T-helper 1 cell treated with Interleukin-12 subunit alpha and Interleukin-12 subunit beta and Interleukin-4 antibody, amounts not matched to agents 30 ng/mL and 1 ng/mL, for 36 hours (primary cell): ENCODE results near the gene EFNA4. TPM values are rescaled to one million over a fixed set of nuclear protein-coding genes. Genes with fewer than 3 reads are reported as not detected.

Experiments
- intact Hi-C: fragments of 100-400 bp; cut with micrococcal nuclease; formaldehyde crosslinking; loops from one replicate; pipeline ENCODE4 v1.15.1; 2024
- total RNA-seq: library from RNA; stranded (reverse); gene quantifications from 2 replicates; pipeline ENCODE4 v1.2.3, GENCODE V29; 2022

Gene EFNA4
- total RNA-seq, 1 donor from 2014 or later: 6.6 TPM

DNA sequence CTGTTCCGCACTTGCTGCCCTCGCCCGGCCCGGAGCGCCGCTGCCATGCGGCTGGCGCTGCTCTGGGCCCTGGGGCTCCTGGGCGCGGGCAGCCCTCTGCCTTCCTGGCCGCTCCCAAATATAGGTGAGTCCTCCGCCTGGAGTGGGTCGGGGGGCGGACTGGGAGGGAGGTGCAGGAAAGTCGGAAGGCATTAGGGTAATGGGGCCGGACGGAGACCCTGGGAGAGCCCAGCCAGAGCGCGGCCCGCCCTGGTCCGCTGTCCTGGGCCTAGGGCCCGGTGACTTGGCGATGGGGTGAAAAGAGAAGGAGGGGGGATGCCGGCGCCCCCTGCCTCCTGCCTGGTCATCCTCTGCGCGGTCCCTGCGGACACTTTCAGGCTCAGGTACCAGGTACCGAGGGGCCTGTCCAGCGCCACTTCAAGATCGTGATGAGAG, 12.2 kb upstream of the EFNA4 start:
- intact Hi-C loops: loop anchor here (1.0 to 2.0 kb wide), 6 partner anchors 10 to 492 kb away; partner anchors contain the start of genes FLAD1 and ZBTB7B

DNA sequence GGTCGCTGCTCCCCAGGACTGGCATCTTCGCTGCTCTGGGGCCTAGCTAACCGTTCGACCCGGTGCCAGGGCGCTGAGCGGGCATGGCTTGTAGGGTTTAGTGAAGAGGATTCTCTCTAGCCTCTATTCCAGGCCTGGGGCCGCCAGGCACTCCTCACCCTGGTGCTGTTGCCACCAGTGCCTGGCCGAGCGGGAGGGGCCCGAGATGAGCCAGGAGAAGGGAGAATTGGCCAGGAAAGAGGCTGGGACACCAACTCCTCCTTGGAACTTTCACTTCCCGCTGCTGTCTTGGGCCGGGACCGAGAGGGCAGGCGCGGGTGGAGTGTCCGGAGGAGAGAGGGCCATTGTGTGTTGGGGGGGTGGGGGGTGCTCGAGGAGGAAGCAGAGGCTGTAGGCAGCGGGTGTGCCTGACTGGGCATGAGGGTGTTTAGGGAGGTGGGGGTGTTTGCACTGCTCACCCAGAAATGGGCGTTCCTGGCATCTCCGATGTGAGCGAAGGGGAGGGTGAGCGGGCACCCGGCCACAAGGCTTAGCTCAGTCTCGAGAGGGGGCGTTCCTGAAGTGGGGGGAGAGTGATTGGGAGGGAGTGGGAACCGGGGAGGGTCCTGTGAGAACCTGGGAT, 11.7 kb upstream of the EFNA4 start:
- intact Hi-C loops: loop anchor here (1.0 to 2.0 kb wide), 6 partner anchors 9 to 493 kb away; partner anchors contain the start of genes FLAD1 and ZBTB7B

DNA sequence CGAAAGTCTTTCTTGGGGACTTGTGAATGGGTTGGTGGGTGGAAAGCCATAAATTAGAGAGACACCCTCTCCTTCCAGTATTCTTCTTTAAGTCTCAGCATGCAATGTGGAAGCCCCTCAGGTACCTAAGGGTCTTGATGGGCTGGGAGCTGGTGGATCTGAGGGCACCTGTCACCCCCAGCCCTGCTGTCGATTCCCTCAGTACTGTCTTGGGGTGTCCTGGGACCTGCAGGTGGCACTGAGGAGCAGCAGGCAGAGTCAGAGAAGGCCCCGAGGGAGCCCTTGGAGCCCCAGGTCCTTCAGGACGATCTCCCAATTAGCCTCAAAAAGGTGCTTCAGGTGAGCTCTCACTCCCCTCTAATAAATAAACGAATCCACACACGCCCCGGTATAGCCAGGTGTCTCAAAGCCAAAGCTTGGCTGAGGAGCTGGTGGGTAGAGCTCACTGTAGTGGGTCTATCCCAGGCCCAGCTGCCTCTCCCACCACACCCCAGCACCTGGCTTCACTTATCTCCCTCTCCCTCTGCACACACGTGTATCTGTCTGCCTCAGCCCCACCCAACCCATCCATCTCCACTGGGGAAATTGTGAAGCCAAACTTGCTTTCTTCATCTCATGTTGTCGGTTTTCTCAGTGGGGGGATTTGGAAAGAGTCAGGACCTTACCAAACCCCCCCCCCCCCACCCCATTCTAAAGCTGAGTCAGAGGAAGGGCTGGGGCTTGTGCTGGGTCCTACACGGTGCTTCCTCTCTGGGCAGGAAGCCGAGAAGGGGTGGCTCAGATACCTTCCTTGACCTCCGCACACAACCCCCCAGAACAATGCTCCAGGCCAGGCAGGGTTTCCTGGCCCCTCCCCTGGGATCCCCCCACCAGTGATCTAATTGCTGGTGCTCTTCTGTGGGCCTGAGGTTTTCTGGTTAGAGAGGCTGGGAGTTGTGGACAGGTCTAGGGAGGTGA, 10.8 kb upstream of the EFNA4 start:
- intact Hi-C loops: no loop called here

DNA sequence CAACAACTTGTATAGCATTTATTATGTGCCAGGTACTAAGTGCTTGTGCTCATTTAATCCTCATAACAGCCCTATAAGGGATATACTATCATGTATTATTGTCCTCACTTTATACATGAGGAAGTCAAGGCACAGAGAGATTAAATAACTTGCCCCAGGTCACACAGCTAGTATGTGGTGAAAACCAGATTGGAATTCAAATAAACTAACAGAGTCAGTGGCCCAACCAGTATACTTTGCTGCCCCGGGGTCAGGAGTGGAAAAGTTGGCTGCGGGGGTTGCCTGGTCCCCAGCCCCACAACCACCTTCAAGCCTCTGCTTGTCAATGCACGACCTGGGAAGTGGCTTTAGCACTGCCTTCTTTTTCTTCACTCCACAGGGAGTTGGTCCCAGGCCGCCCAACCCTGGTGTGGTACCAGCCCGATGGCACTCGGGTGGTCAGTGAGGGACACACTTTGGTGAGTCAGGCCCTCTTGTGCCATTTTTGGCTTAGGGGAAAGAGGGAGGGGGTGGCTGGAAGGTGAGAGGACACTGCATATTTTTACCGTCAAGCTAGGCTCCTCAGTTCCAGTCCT, 9.9 kb upstream of the EFNA4 start:
- intact Hi-C loops: no loop called here

DNA sequence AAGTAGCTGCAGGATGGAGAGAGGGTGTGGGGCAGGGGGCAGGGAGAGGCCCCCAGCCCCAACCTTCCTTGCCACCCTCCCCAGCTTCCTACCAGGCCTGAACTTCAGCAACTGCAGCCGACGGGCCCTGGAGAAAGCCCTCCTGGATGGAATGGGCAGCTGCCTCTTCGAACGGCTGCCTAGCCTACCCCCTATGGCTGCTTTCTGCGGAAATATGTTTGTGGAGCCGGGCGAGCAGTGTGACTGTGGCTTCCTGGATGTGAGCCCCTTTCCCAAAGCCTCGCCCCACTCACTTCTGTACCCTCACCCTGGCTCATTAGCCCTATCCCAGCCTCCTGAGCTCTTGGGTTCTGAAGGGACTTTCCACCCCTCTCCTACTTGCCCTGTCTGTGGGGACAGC, 6.4 kb upstream of the EFNA4 start:
- intact Hi-C loops: no loop called here

DNA sequence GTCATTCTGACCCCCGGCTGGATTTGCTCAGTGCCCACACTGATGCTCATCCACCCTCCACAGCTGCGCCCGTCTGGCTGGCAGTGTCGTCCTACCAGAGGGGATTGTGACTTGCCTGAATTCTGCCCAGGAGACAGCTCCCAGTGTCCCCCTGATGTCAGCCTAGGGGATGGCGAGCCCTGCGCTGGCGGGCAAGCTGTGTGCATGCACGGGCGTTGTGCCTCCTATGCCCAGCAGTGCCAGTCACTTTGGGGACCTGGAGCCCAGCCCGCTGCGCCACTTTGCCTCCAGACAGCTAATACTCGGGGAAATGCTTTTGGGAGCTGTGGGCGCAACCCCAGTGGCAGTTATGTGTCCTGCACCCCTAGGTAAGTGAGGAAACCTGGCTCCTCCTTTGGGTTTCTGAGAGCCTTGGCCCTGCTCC, 5.7 kb upstream of the EFNA4 start:
- intact Hi-C loops: no loop called here

DNA sequence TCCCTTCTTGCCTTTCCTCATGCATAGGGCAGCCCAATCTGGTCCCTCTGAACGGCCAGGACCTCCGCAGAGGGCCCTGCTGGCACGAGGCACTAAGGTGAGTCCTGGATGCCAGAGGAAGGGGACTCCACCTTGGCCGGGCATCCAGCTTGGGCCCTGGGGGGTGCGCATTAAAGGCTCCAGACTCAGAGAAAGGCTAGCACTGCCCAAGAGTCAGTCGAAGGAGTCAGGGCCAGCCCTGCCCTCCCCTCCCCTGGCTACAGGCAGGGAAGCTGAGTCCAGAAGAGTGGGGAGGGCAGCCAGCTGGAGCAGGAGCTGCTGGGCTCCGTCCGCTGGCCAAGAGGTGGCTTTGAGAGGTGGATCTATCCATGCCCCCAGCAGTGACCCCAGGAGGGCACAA, 2.8 kb upstream of the EFNA4 start:
- intact Hi-C loops: loop anchor here (1.0 to 5.0 kb wide), 9 partner anchors 9 to 582 kb away; partner anchors contain the start of genes ADAM15 and ADAR

DNA sequence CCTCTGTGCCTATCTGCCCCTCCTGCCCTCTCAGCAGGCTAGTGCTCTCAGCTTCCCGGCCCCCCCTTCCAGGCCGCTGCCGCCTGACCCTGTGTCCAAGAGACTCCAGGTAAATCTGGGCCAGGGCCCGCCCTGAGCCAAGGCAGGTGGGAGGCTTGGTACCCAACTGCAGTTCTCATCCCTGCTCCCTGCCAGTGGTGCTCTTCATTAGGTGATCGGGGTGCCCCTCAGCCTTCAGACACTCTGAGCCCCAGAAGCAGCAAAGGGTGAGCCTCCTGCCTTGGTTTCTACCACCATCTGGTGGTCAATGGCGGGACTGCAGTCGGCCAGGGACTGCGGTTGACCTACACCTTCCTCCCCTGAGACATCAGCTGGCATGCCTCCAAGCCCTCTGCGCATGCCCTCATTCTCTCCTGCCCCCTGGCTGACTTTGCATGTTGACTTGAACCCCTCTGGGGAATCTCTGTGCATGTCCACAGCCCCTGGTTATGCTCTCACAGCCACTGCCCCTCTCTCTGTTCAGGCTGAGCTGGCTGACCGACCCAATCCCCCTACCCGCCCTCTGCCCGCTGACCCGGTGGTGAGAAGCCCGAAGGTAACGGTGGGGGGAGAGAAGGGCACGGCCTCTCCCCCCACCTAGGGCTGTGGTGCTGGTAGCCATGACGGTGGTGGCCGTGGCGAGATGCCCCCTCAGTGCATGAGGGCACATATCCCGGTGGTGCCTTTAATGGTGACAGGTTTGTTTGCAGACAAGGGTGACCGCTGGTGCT, 2.0 kb upstream of the EFNA4 start:
- intact Hi-C loops: loop anchor here (1.0 to 5.0 kb wide), 11 partner anchors 10 to 583 kb away; partner anchors contain the start of genes ADAM15, ADAR and PMVK

DNA sequence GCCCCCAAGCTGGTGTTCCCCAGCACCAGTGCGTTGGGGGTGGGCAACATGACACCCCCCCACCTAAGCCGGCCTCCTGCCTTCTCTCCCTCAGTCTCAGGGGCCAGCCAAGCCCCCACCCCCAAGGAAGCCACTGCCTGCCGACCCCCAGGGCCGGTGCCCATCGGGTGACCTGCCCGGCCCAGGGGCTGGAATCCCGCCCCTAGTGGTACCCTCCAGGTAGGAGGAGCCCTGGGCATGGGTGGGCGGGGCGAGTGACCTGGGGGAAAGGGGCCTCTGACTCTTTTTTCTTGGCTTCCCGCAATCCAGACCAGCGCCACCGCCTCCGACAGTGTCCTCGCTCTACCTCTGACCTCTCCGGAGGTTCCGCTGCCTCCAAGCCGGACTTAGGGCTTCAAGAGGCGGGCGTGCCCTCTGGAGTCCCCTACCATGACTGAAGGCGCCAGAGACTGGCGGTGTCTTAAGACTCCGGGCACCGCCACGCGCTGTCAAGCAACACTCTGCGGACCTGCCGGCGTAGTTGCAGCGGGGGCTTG, 1.3 kb upstream of the EFNA4 start:
- intact Hi-C loops: loop anchor here (2.0 to 5.0 kb wide), 4 partner anchors 107 to 455 kb away; partner anchors contain the start of genes ADAR and PMVK

DNA sequence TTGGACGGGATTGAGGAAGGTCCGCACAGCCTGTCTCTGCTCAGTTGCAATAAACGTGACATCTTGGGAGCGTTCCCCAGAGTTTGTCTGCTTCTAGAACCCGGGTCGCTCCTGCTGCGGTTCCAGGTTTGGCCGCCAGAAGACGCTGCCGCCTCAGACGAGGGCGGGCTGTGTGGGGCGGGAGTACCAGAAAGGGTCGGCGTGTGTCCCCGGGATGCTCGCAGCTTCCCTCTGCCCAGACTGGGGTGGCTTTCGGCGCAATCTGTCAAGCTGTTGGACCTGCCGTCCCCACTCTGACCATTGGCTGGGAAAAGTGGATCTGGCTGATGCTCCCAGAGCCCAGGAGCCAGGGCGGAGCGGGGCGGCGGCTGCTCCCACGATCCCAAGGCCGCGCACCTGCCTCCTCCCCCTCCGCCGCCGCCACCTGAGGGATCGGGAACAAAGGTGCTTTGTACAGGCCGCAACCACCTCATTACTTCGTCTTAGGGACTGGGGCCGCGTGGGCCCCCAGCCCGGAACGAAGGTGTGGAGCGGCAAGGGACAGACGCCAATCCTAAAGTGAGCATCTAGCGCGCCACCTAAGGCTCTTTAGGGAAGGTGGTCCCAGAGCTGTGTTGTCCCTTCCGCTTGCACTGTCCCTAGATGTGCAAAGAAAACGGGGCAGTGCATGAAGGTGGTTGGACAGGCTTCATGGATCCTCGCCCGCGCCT, 683 bp upstream of the EFNA4 start:
- intact Hi-C loops: loop anchor here (1.0 to 5.0 kb wide), 11 partner anchors 8 to 456 kb away; partner anchors contain the start of genes ADAR, CKS1B, DPM3 and FLAD1

DNA sequence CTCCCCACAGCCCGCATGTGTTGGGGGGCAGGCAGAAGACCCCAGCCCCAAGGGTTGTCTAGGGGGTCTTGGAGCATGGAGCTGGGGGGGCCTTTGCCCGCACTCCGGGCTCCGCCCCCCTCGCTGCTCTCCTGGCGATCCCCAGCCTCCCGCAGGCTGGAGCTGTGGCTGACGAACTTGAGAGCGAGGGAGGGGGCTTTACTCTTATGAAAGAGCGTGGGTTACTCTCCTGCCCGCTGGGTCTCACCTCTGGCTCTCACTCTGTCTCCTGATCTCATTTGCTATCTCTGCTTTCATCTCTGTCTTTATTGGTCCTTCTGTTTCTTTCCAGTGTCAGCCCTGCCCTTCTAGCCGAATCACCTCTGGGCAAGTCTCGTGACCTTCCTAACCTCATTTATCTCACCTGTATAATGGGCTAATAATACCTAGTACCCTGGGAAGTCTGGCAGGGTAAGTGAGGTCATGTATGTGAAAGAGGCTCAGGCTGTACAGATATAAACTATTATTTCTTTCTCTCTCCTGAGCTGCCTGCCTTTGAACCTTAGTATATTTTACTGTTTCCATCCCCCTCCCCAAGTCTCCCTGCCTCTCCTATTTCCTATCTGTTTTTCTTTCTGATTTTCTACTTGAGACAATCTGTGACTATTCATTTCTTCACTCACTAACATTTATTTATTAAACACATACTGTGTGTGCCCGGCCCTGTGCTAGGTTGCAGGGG, 731 bp downstream of the EFNA4 start:
- intact Hi-C loops: loop anchor here (5.0 kb wide), 2 partner anchors 187 to 457 kb away; partner anchors contain the start of gene ADAR

DNA sequence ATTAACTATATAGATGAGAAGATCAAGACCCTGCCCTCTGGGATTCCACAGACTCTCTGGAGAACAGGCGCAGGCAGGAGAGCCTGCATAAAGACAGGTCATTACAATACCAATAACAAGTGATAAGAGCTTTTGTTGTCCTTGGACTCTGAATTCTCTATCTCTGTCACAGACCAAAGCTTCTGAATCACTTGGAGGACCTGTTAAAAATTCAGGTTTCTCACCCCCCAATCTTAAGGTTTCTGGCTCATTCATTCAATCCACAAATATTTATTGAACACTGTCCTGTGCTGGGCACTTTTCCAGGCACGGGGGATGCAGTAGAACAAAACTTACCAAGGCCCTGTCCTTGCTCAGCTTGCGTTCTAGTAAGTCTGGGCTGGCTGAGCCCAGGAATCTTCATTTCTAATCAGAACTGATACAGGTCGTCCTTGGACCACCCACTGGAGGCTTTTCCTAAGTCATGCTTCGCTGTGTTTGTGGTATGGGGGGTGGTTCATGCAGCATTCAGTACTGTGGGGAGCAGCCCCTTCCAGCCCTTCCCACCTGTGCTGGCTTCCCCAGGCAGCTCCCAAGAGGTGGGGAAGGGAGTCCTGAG, 1.4 kb downstream of the EFNA4 start:
- intact Hi-C loops: loop anchor here (5.0 kb wide), 2 partner anchors 188 to 458 kb away; partner anchors contain the start of gene ADAR

DNA sequence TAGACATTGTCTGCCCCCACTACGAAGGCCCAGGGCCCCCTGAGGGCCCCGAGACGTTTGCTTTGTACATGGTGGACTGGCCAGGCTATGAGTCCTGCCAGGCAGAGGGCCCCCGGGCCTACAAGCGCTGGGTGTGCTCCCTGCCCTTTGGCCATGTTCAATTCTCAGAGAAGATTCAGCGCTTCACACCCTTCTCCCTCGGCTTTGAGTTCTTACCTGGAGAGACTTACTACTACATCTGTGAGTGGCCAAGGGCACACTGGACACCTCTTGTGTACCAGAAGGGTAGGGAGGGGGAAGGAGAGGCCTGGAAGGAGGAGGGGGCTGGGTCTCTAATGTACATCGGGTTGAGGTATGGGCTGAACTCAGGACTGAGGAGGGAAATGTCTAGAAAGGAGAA, 3.2 kb downstream of the EFNA4 start:
- intact Hi-C loops: no loop called here

DNA sequence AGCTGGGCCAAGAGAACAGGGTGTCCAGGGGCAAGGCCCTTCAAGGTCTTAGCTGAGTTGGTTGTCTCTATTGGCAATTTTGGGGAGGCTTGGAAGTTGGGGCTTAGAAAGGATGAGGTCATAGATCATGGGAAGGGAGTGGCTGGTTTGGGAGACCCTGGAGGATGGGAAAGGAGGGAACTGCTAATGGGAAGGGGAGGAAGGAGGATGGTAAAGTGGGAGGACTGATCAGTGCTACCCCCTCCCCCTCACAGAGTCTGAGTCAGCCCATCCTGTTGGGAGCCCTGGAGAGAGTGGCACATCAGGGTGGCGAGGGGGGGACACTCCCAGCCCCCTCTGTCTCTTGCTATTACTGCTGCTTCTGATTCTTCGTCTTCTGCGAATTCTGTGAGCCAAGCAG, 5.1 kb downstream of the EFNA4 start:
- intact Hi-C loops: no loop called here

DNA sequence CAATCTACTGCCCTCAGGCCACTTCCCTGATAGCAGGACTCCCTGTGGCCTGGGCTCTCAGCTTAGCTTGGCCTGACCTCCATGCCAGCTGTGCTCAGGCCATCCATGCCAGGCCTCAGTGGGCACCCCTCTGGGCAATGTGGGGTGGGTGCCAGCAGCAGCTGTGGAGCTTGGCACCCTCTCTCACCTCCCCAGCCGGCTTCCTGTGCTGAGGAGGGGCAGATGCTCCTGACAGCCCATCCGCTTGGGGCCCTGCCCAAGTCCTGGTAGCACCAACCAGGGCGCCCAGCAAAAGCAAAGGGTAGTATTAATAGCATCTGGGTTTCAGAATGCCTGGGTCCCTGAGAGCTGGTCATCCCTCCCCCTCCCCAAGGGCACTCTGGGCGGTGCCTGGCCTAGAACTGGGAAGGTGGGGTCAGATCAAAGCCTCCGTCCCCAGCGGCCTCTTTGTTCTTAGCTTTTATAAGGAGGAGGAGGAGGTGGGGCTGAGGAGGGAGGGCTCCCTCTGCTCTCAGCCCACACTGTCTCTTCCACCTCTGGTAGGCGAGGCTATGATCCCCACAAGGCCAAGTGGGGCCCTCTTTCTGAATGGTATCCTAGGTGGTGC, 6.1 kb downstream of the EFNA4 start:
- intact Hi-C loops: no loop called here

DNA sequence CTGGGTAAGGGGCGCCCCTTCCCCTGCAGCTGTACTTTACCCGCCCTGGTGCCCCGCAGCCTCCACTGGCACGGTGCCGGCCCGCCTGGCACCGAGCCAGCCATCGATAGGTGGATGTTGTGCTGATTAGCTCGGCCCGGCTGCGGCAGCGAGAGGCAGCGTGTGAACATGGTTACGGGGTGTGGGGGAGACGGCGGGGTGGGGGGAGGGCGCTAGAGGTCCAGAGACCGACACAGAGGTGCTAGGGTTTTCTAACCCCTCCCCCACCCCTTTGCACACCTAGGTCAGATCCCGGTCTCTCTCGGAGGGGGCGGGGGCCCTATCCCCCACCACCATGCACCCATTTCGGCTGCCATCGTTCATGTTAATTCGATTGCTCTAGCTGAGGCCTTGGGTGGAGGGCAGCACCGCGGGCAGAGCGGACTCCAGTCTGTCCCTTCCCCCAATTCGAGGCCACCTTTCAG, 6.7 kb downstream of the EFNA4 start:
- intact Hi-C loops: no loop called here

DNA sequence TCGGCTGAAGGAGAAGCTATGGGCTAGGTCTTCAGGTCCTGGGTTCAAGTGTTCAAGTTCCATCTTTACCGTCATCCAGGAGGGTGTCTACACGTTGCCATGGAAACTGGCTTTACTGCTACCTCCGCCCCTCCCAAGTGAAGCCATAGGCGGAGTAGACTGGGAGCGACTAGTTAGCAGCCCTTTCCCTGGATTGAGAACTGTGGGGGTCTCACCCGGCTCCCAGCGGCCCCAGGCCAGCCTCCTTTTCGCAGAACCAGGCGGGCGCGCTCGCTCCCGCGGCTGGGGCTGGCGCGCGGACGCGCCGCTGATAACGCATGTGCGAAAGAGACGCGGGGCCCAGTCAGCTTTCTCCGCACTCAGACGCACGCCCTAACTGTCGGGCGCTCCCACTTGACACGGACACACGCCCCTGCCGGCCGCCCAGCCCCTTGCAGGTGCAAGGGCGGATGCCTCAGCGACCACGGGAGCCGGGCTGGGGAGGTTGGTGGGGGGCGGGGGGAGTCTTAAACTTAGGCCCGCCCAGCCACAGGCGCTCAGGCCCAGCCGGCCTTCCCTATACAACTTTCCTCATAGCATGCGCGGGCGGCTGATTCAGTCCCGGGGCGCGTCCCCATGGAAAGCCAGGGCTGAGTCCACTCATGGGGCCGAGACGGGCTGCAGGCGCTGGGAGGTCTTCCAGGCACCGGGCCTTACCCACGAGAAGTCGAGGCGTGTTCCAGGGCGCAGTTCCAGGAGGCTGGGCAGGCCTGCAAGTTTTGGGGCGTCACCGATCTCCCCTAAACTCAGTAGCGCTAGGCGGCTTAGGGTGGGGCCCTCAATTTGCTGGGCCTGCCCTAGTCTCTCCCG, 7.4 kb downstream of the EFNA4 start:
- intact Hi-C loops: loop anchor here (1.0 kb wide), 2 partner anchors 8 to 10 kb away; partner anchors contain the start of gene EFNA4
